Psoas muscle (tissue), 8 donors: ENCODE measurements around the gene PPP6C. TPM values are rescaled to one million over a fixed set of nuclear protein-coding genes. Genes with fewer than 3 reads are reported as not detected.

Experiments
- ATAC-seq, 4 donors: fragments of 200-7000 bp; cut with Tn5 transposase; one replicate each; pipeline ENCODE4 v1.9.1; 2020; ENCODE audit warnings: moderate library complexity in 3 of 4, mild to moderate bottlenecking in 2 of 4
- DNase-seq, 2 donors: peaks; one replicate each; pipeline ENCODE4 v3.0.0-alpha.2; 2020
- H3K27ac ChIP-seq: fragments of 200-600 bp; one replicate; pipeline ENCODE4 v1.8.0; 2022
- H3K27me3 ChIP-seq, 3 donors: fragments of 200-600 bp in 1 of 3; one replicate each; pipeline versions ENCODE4 v1.6.1 to v1.8.0; 2013 to 2022; ENCODE audit warnings: low read length in 2 of 3, mild to moderate bottlenecking in 2 of 3, moderate library complexity in 1 of 3; ENCODE audit not compliant: insufficient read depth in 3 of 3
- H3K36me3 ChIP-seq, 2 donors: fragments of 200-600 bp in 1 of 2; one replicate each; pipeline versions ENCODE4 v1.6.1 to v1.8.0; 2013 to 2022; ENCODE audit warnings: low read depth in 1 of 2, mild to moderate bottlenecking in 1 of 2, moderate library complexity in 1 of 2; ENCODE audit not compliant: insufficient read depth in 1 of 2
- H3K4me1 ChIP-seq: fragments of 200-600 bp; one replicate; pipeline ENCODE4 v1.8.0; 2022
- H3K4me3 ChIP-seq: fragments of 200-600 bp; one replicate; pipeline ENCODE4 v1.8.0; 2022; ENCODE audit warnings: mild to moderate bottlenecking
- H3K9me3 ChIP-seq: fragments of 200-600 bp; one replicate; pipeline ENCODE4 v1.8.0; 2022
- WGBS, 3 donors: extraction: QIAGEN DNeasy Blood & Tissue Kit; methylation state at CpG; one replicate each; pipeline versions ENCODE4 v1.1.6 to v1.1.7; 2013; 5-methylcytosine and 5-hydroxymethylcytosine counted together
- intact Hi-C, 2 donors: fragments of 100-400 bp; cut with DNase I; formaldehyde crosslinking; loops; one replicate each; pipeline versions ENCODE4 v1.11.0 to v1.14.2; 2022
- polyA plus RNA-seq, 3 donors: library from polyadenylated mRNA; stranded (reverse); fragments of 200-250 nt; gene quantifications; one replicate each; pipeline ENCODE4 v1.2.3, GENCODE V29; 2013
- total RNA-seq, 4 donors: library from RNA; stranded (reverse); fragmentation: NEBNext Ultra II Directional in 2 of 4; extraction: Animal tissue kit (Norgen Biotek cat#: 25700) in 2 of 4; gene quantifications; one replicate each; pipeline versions ENCODE4 v1.2.1 to v1.2.4, GENCODE V29; 2021 to 2023
- TF ChIP-seq, protein P1 (sequence below): fragments of 200-600 bp; IDR thresholded peaks from one replicate; pipeline ENCODE4 v1.8.0; 2022; ENCODE audit warnings: antibody characterized with exemption
- donor health status: healthy with polysubstance abuse.
- donor health status: DM: no; HTN: no; CAD: no; lungs with moderate emphysema.
- donor health status: Bipolar disorder and iron deficiency.
- donor health status: healthy.
- donor health status: DM: yes; HTN: yes; CAD: no.
- donor health status: DM: no; HTN: no; CAD: no.
- donor health status: DM: no; HTN: no; CAD: no.
- donor health status: DM: yes; HTN: yes; CAD: no.

PPP6C gene
- total and polyA plus RNA-seq, 7 donors, result 29.9 to 91.6 (median 56.6) TPM

DNA sequence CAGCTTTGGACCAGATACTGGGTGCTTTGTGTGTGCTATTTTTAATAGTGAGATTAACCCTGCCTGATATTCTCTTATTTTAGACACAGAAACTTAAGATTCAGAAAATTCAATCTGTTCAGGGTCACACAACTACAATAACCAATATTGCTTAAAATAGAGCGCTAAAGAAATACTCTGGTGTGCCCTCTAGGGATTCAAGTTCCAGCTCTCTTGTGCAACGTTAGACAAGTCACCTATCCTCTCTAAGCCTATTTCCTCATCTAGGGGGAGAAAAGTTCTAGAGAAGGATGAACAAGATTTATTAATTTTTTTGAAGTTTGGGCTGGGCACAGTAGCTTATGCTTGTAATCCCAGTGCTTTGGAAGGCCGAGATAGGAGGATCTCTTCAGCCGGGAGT, 44.2 kb downstream of the PPP6C start:
- Histone ChIP-seq H3K9me3 (no peaks in the 10 kb centered on the region), H3K27me3 (no peaks in the 10 kb centered on the region), H3K27ac (no peak overlapping the region), H3K4me3 (no peak overlapping the region), H3K4me1 (no peaks in the 10 kb centered on the region), H3K36me3 (peaks cover 0 to 37% of the 10 kb centered on the region in 2 donors)
- intact Hi-C loops, result loop anchor here in 1 of 2 donors (10.0 kb wide), 1 partner anchor 201 kb away; the partner anchor contains the start of gene GOLGA1
- WGBS, 3 donors, result 56 to 77% (median 56%) methylated on average over 4 of the region's 4 CpGs
- ATAC-seq, result no peak
- DNase-seq, result no peak
- TF ChIP-seq, protein P1, sequence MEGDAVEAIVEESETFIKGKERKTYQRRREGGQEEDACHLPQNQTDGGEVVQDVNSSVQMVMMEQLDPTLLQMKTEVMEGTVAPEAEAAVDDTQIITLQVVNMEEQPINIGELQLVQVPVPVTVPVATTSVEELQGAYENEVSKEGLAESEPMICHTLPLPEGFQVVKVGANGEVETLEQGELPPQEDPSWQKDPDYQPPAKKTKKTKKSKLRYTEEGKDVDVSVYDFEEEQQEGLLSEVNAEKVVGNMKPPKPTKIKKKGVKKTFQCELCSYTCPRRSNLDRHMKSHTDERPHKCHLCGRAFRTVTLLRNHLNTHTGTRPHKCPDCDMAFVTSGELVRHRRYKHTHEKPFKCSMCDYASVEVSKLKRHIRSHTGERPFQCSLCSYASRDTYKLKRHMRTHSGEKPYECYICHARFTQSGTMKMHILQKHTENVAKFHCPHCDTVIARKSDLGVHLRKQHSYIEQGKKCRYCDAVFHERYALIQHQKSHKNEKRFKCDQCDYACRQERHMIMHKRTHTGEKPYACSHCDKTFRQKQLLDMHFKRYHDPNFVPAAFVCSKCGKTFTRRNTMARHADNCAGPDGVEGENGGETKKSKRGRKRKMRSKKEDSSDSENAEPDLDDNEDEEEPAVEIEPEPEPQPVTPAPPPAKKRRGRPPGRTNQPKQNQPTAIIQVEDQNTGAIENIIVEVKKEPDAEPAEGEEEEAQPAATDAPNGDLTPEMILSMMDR, result no peak

DNA sequence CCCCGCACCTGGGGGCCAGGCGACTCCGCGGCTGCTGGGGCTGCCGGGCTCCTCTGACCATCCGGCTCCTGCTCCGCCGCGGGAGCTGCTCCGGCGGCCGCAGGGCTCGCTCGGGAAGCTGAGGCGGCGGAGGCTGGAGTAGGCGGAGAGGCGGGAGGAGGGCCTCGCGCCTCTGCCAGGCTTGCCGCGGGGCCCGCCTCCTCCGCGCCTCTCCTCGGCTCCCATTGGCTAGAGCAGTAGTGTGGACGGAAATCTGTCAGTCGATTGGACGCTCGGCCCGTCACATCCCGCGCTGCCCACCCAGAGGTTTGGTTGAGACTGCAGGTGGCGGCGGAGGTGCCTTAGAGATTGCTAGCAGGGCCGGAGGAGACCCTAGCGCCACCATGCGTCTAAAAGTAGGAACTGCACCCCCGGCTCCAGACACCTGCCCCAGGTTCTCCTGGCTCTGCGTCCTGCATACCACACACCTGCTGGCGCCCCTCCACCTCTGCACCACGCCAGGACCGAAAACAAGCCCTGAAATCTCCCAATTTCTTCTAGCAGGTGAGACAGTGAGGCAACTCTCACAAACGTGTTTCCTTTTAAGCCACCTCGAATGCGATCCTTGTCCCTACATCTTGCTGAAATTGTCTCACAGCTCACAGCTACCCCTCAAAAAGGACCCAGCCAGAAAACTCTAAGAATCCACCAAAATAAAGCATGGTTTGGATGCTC, 46.1 kb downstream of the PPP6C start, which contains the start of gene SCAI:
TSS of gene SCAI (minus strand) at position 152 of the 714 bp plus-strand sequence. CDS start at position 61, 91 bp downstream.
- intact Hi-C loops, result loop anchor here (5.0 to 10.0 kb wide), 4 partner anchors 51 to 371 kb away; partner anchors contain the start of genes GOLGA1 (in 2 of the 2) and NR6A1 (in 1 of the 2)
- TF ChIP-seq, protein P1, result peak; percentile 100
- WGBS, 3 donors, result 1% methylated on average over 25 to 46 of the region's 46 CpGs
- peak; percentile 99 to 100 (median 100) for ATAC-seq
- Histone ChIP-seq H3K4me3 (peak within 1 kb of the TSS; percentile 69), H3K9me3 (no peaks in the 10 kb centered on the region), H3K27ac (peak within 1 kb of the TSS; percentile 70), H3K4me1 (no peaks in the 10 kb centered on the region), H3K27me3 (no peaks in the 10 kb centered on the region), H3K36me3 (peaks cover 0 to 18% of the 10 kb centered on the region in 2 donors)
- DNase-seq, result peak; percentile 99 to 100

DNA sequence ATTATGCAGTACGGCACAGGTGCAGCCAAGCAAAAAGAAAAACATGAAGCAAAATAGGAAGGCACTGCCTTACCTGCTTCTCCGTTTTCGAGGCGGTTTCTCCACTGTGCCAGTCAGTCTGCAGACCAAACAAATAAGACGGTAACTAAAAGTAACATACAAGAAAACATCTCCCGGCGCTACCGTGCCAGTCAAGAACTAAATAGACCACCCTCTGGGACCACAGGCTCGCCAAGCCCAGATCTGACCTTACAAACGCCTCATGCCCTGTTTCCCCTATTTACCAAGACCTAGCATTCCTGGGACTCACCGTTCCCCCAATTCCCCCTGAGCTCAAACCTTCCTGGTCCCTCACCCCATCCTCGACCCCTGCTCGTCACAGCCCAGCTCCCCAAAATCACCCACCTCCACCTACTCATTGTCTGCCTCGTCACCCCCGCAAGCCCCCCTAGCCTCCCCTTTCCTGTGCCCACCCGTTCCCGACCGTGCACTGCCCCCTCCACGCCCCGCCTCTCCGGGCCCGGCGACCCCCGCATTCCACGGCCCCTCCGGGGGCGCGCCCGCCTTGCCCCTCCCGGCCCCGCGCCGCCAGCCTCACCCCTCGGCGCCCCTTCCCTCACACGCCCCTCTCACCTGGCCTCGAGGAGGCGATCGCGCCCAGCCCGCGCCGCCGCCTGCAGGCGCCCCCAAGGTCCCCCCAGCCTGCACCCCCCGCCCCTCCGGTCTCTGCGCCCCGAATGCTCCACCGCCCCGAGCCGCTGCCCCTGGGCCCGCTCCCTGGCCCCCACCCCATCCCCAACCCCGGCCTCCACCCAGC, 46.8 kb downstream of the PPP6C start:
- intact Hi-C loops, result loop anchor here (5.0 to 10.0 kb wide), 4 partner anchors 50 to 370 kb away; partner anchors contain the start of genes GOLGA1 (in 2 of the 2) and NR6A1 (in 1 of the 2)
- TF ChIP-seq, protein P1, result no peak
- Histone ChIP-seq H3K36me3 (peaks cover 0 to 10% of the 10 kb centered on the region in 2 donors), H3K27me3 (no peaks in the 10 kb centered on the region), H3K4me1 (no peaks in the 10 kb centered on the region), H3K9me3 (no peaks in the 10 kb centered on the region), H3K27ac (peak overlapping the region; percentile 70), H3K4me3 (peak overlapping the region; percentile 69)
- ATAC-seq (no peak), DNase-seq (no peak)
- WGBS, 3 donors, result 3 to 4% (median 3%) methylated on average over 45 to 54 of the region's 54 CpGs

DNA sequence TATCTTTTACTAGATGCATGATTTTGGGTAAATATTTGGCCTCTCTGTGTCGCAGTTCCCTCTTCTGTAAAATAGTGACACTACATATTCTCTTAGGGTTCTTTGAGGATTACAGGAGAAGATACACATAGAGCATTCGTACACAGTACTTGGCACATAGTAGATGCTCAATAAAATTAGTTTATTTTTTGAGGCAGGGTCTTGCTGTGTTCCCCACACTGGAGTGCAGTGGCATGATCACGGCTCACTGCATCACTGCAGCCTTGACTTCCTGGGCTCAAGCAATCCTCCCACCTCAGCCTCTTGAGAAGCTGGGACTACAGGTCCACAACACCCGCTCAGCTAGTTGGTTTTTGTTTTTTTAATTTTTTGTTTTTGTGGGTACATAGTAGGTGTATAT, 47.9 kb downstream of the PPP6C start:
- H3K4me3 ChIP-seq, result no peak overlapping the region
- no peak overlapping the region for H3K27ac ChIP-seq
- no peaks in the 10 kb centered on the region for H3K9me3 ChIP-seq
- 83 to 97% (median 94%) methylated on average over 4 of the region's 4 CpGs for WGBS, 3 donors
- no peaks in the 10 kb centered on the region for H3K4me1 ChIP-seq
- no peak for DNase-seq
- H3K27me3 ChIP-seq, result no peaks in the 10 kb centered on the region
- intact Hi-C loops, result loop anchor here (5.0 to 10.0 kb wide), 4 partner anchors 49 to 369 kb away; partner anchors contain the start of genes GOLGA1 (in 2 of the 2) and NR6A1 (in 1 of the 2)
- no peak for ATAC-seq
- TF ChIP-seq, protein P1, result no peak
- peaks cover 0 to 4% of the 10 kb centered on the region in 2 donors for H3K36me3 ChIP-seq
